Trophoblast cell (in vitro differentiated cells and primary cell): ENCODE results near the gene MID2.

Experiments
- DNase-seq, 2 donors: peaks; one replicate each; pipeline ENCODE4 v3.0.0-alpha.2; 2016
- H2AFZ ChIP-seq: 2 replicates; pipeline ENCODE4 v1.6.1; 2013; ENCODE audit warnings: low read length, moderate library complexity, mild to moderate bottlenecking; ENCODE audit not compliant: insufficient read depth, poor library complexity
- H2AK5ac ChIP-seq: 2 replicates; pipeline ENCODE4 v1.6.1; 2013; ENCODE audit warnings: mild to moderate bottlenecking, low read length
- H2BK120ac ChIP-seq: 2 replicates; pipeline ENCODE4 v1.6.1; 2013; ENCODE audit warnings: low read length, mild to moderate bottlenecking, moderate library complexity; ENCODE audit not compliant: insufficient read depth, poor library complexity
- H2BK12ac ChIP-seq: 2 replicates; pipeline ENCODE4 v1.6.1; 2013; ENCODE audit warnings: mild to moderate bottlenecking, low read length, moderate library complexity
- H2BK5ac ChIP-seq: 2 replicates; pipeline ENCODE4 v1.6.1; 2013; ENCODE audit warnings: low read length, low read depth, moderate library complexity, mild to moderate bottlenecking; ENCODE audit not compliant: poor library complexity
- H3K14ac ChIP-seq: 2 replicates; pipeline ENCODE4 v1.6.1; 2013; ENCODE audit warnings: mild to moderate bottlenecking, low read length
- H3K18ac ChIP-seq: 2 replicates; pipeline ENCODE4 v1.6.1; 2013; ENCODE audit warnings: mild to moderate bottlenecking, low read length
- H3K23ac ChIP-seq: 2 replicates; pipeline ENCODE4 v1.6.1; 2013; ENCODE audit warnings: low read length
- H3K27ac ChIP-seq: 2 replicates; pipeline ENCODE4 v1.5.1; 2013; ENCODE audit warnings: low read depth, mild to moderate bottlenecking, inconsistent platforms, low read length, moderate library complexity
- H3K27me3 ChIP-seq: 2 replicates; pipeline ENCODE4 v1.6.1; 2013; ENCODE audit warnings: inconsistent platforms, mild to moderate bottlenecking, low read length, moderate library complexity; ENCODE audit not compliant: insufficient read depth
- H3K36me3 ChIP-seq, 2 experiments: 1 replicate in 1 of 2; 2 replicates in 1 of 2; pipeline ENCODE4 v1.6.1; 2013; ENCODE audit warnings: low read length in 2 of 2, mild to moderate bottlenecking in 2 of 2, moderate library complexity in 1 of 2; ENCODE audit not compliant: insufficient read depth in 2 of 2, control insufficient read depth in 1 of 2
- H3K4ac ChIP-seq: 2 replicates; pipeline ENCODE4 v1.6.1; 2013; ENCODE audit warnings: low read depth, mild to moderate bottlenecking, low read length, moderate library complexity
- H3K4me1 ChIP-seq, 2 experiments: 1 replicate in 1 of 2; 2 replicates in 1 of 2; pipeline ENCODE4 v1.6.1; 2013; ENCODE audit warnings: low read length in 2 of 2, mild to moderate bottlenecking in 2 of 2, moderate library complexity in 1 of 2; ENCODE audit not compliant: insufficient read depth in 2 of 2, control insufficient read depth in 1 of 2
- H3K4me2 ChIP-seq: 2 replicates; pipeline ENCODE4 v1.6.1; 2013; ENCODE audit warnings: inconsistent platforms, mild to moderate bottlenecking, low read length, moderate library complexity
- H3K4me3 ChIP-seq: 2 replicates; pipeline ENCODE4 v1.5.1; 2013; ENCODE audit warnings: mild to moderate bottlenecking, low read depth, low read length, inconsistent platforms
- H3K79me1 ChIP-seq: one replicate; pipeline ENCODE4 v1.6.1; 2013; ENCODE audit warnings: low read length
- H3K79me2 ChIP-seq: 2 replicates; pipeline ENCODE4 v1.6.1; 2013; ENCODE audit warnings: low read length, mild to moderate bottlenecking; ENCODE audit not compliant: control insufficient read depth, insufficient read depth, poor library complexity
- H3K9ac ChIP-seq: 2 replicates; pipeline ENCODE4 v1.6.1; 2013; ENCODE audit warnings: mild to moderate bottlenecking, low read length
- H3K9me3 ChIP-seq: 2 replicates; pipeline ENCODE4 v1.6.1; 2013; ENCODE audit warnings: low read depth, mild to moderate bottlenecking, control low read depth, inconsistent platforms, low read length; ENCODE audit not compliant: insufficient read depth
- H4K12ac ChIP-seq: 2 replicates; pipeline ENCODE4 v1.6.1; 2013; ENCODE audit warnings: low read depth, mild to moderate bottlenecking, low read length, moderate library complexity
- H4K8ac ChIP-seq: 2 replicates; pipeline ENCODE4 v1.6.1; 2013; ENCODE audit warnings: low read depth, mild to moderate bottlenecking, low read length, moderate library complexity
- H4K91ac ChIP-seq: one replicate; pipeline ENCODE4 v1.6.1; 2013; ENCODE audit warnings: low read depth, mild to moderate bottlenecking, low read length, moderate library complexity
- WGBS: extraction: QIAGEN DNeasy Blood & Tissue Kit; methylation state at CpG from one replicate; pipeline ENCODE4 v1.1.7; 2013; ENCODE audit warnings: missing lambda C conversion rate; ENCODE audit not compliant: insufficient read length, insufficient coverage; ENCODE audit errors: extremely low coverage; 5-methylcytosine and 5-hydroxymethylcytosine counted together

Gene MID2

GRCh38 chrX:107924136-107924746 is 98.6 kb downstream of the MID2 start:
- Histone ChIP-seq H3K79me1 (no peaks in the 10 kb centered on the region), H3K27ac (no peak overlapping the region), H2AFZ (no peak overlapping the region), H4K91ac (no peak overlapping the region), H3K4me1 (peaks cover 0 to 1% of the 10 kb centered on the region in 2 experiments), H4K8ac (no peak overlapping the region), H2BK12ac (no peak overlapping the region), H2AK5ac (no peak overlapping the region), H3K4ac (no peak overlapping the region), H3K4me2 (no peak overlapping the region), H4K12ac (no peak overlapping the region), H3K14ac (no peak overlapping the region), H3K18ac (no peak overlapping the region), H3K36me3 (no peaks in the 10 kb centered on the region), H2BK120ac (no peak overlapping the region), H3K23ac (no peak overlapping the region), H2BK5ac (no peak overlapping the region), H3K4me3 (no peak overlapping the region), H3K27me3 (no peaks in the 10 kb centered on the region), H3K79me2 (no peaks in the 10 kb centered on the region), H3K9ac (no peak overlapping the region), H3K9me3 (no peaks in the 10 kb centered on the region)
- no CpG with 5 or more reads among the region's 7 CpGs for WGBS
- DNase-seq = no peak

- no peak overlapping the region for H3K27ac ChIP-seq
- no peak overlapping the region for H3K14ac ChIP-seq
- H3K4me1 ChIP-seq = peaks cover 3 to 4% of the 10 kb centered on the region in 2 experiments
- no peak overlapping the region for H2BK120ac ChIP-seq
- no peak for DNase-seq
- no peak overlapping the region for H2BK12ac ChIP-seq
- H4K12ac ChIP-seq = no peak overlapping the region
- H4K91ac ChIP-seq = no peak overlapping the region
- H3K4me2 ChIP-seq = no peak overlapping the region
- H3K9ac ChIP-seq = no peak overlapping the region
- no peaks in the 10 kb centered on the region for H3K79me1 ChIP-seq
- H3K4ac ChIP-seq = no peak overlapping the region
- H2AFZ ChIP-seq = no peak overlapping the region
- no CpG with 5 or more reads among the region's 1 CpG for WGBS
- no peak overlapping the region for H2AK5ac ChIP-seq
- no peak overlapping the region for H2BK5ac ChIP-seq
- H3K9me3 ChIP-seq = no peaks in the 10 kb centered on the region
- H3K27me3 ChIP-seq = no peaks in the 10 kb centered on the region
- no peaks in the 10 kb centered on the region for H3K79me2 ChIP-seq
- no peak overlapping the region for H3K23ac ChIP-seq
- no peak overlapping the region for H4K8ac ChIP-seq
- H3K4me3 ChIP-seq = no peak overlapping the region
- no peak overlapping the region for H3K18ac ChIP-seq
- no peaks in the 10 kb centered on the region for H3K36me3 ChIP-seq
Observed at GRCh38 chrX:107934262-107934661, 108.6 kb downstream of the MID2 start.

GRCh38 chrX:107935200-107935599 is 109.5 kb downstream of the MID2 start:
- no peaks in the 10 kb centered on the region for H3K79me2 ChIP-seq
- H4K8ac ChIP-seq = no peak overlapping the region
- no peak overlapping the region for H3K23ac ChIP-seq
- H3K4me3 ChIP-seq = no peak overlapping the region
- H3K4ac ChIP-seq = no peak overlapping the region
- H3K9ac ChIP-seq = no peak overlapping the region
- H4K91ac ChIP-seq = no peak overlapping the region
- no peaks in the 10 kb centered on the region for H3K36me3 ChIP-seq
- no peak overlapping the region for H3K4me2 ChIP-seq
- H3K27me3 ChIP-seq = no peaks in the 10 kb centered on the region
- H2AK5ac ChIP-seq = no peak overlapping the region
- H4K12ac ChIP-seq = no peak overlapping the region
- no peaks in the 10 kb centered on the region for H3K79me1 ChIP-seq
- DNase-seq = no peak
- peaks cover 3 to 4% of the 10 kb centered on the region in 2 experiments for H3K4me1 ChIP-seq
- H2BK5ac ChIP-seq = no peak overlapping the region
- no peak overlapping the region for H2BK120ac ChIP-seq
- peak overlapping the region; percentile 33 for H2AFZ ChIP-seq
- H3K18ac ChIP-seq = no peak overlapping the region
- no peak overlapping the region for H3K27ac ChIP-seq
- WGBS = no CpG with 5 or more reads among the region's 7 CpGs
- H2BK12ac ChIP-seq = no peak overlapping the region
- no peak overlapping the region for H3K14ac ChIP-seq
- H3K9me3 ChIP-seq = no peaks in the 10 kb centered on the region

GRCh38 chrX:107935664-107936433 is 110.2 kb downstream of the MID2 start:
- Histone ChIP-seq H3K4me2 (peak overlapping the region; percentile 79), H2BK12ac (no peak overlapping the region), H3K79me1 (no peaks in the 10 kb centered on the region), H3K27ac (no peak overlapping the region), H3K4ac (no peak overlapping the region), H3K9me3 (no peaks in the 10 kb centered on the region), H3K36me3 (no peaks in the 10 kb centered on the region), H2AK5ac (no peak overlapping the region), H3K23ac (no peak overlapping the region), H3K79me2 (no peaks in the 10 kb centered on the region), H4K8ac (peak overlapping the region; percentile 48), H3K4me3 (peak overlapping the region; percentile 56), H4K12ac (no peak overlapping the region), H4K91ac (no peak overlapping the region), H2BK120ac (no peak overlapping the region), H2BK5ac (no peak overlapping the region), H3K14ac (peak overlapping the region; percentile 4), H3K18ac (no peak overlapping the region), H2AFZ (peak overlapping the region; percentile 73), H3K4me1 (peaks cover 3 to 4% of the 10 kb centered on the region in 2 experiments), H3K9ac (no peak overlapping the region), H3K27me3 (no peaks in the 10 kb centered on the region)
- WGBS = no CpG with 5 or more reads among the region's 48 CpGs
- no peak for DNase-seq
